HepG2 (cell line): ENCODE measurements around the gene GZF1. TPM values are rescaled to one million over a fixed set of nuclear protein-coding genes. Genes with fewer than 3 reads are reported as not detected.
A peak's percentile ranks its signal among the peaks of the same experiment; 100 is the strongest.

Experiments used
- ARHGAP35 ChIP-seq: sonication (generic); formaldehyde crosslinking; IDR thresholded peaks from 2 replicates; pipeline ENCODE4 v1.9.0; 2022; ENCODE audit warnings: mild to moderate bottlenecking, inconsistent platforms, moderate library complexity, missing genetic modification reagents, borderline replicate concordance
- CHD2 ChIP-seq: IDR thresholded peaks from 2 replicates; pipeline ENCODE4 v1.6.1; 2011; ENCODE audit warnings: low read depth, low read length, improper control_type of control experiment
- DNMT1 ChIP-seq: sonication (generic); formaldehyde crosslinking; IDR thresholded peaks from 2 replicates; pipeline ENCODE4 v1.5.1; 2020; ENCODE audit warnings: mild to moderate bottlenecking, missing genetic modification reagents
- HOXA9 ChIP-seq: sonication (generic); formaldehyde crosslinking; IDR thresholded peaks from 2 replicates; pipeline ENCODE4 v1.8.1; 2022; ENCODE audit warnings: missing genetic modification reagents, mild to moderate bottlenecking, moderate library complexity, borderline replicate concordance
- KDM4B ChIP-seq: sonication (generic); formaldehyde crosslinking; IDR thresholded peaks from 2 replicates; pipeline ENCODE4 v1.4.0; 2020; ENCODE audit warnings: missing genetic modification reagents
- KMT2A ChIP-seq: sonication (generic); formaldehyde crosslinking; IDR thresholded peaks from 2 replicates; pipeline ENCODE4 v1.4.0; 2020; ENCODE audit warnings: missing genetic modification reagents
- NCOA1 ChIP-seq: sonication (generic); formaldehyde crosslinking; IDR thresholded peaks from 2 replicates; pipeline ENCODE4 v1.9.0; 2021; ENCODE audit warnings: missing genetic modification reagents
- SAFB2 ChIP-seq: sonication (generic); formaldehyde crosslinking; IDR thresholded peaks from 2 replicates; pipeline ENCODE4 v1.5.1; 2020; ENCODE audit warnings: missing genetic modification reagents, low read depth, mild to moderate bottlenecking, borderline replicate concordance
- U2AF1 ChIP-seq: fragments of 200-400 bp; formaldehyde crosslinking; optimal IDR thresholded peaks from 2 replicates; pipeline ENCODE3; 2017; ENCODE audit warnings: mild to moderate bottlenecking, low read depth, low read length
- ZBTB21 ChIP-seq: sonication (generic); formaldehyde crosslinking; IDR thresholded peaks from 2 replicates; pipeline ENCODE4 v1.4.0; 2020; ENCODE audit warnings: missing genetic modification reagents
- ZNF530 ChIP-seq: sonication (generic); formaldehyde crosslinking; IDR thresholded peaks from 2 replicates; pipeline ENCODE4 v1.5.0; 2020; ENCODE audit warnings: low read depth, mild to moderate bottlenecking, missing genetic modification reagents
- ZNF550 ChIP-seq: sonication (generic); formaldehyde crosslinking; IDR thresholded peaks from 2 replicates; pipeline ENCODE4 v1.4.0; 2020; ENCODE audit warnings: mild to moderate bottlenecking, missing genetic modification reagents, borderline replicate concordance
- ZNF687 ChIP-seq: sonication (generic); formaldehyde crosslinking; IDR thresholded peaks from 2 replicates; pipeline ENCODE4 v1.5.1; 2020; ENCODE audit warnings: mild to moderate bottlenecking, missing genetic modification reagents, moderate library complexity
- ZNF775 ChIP-seq: sonication (generic); formaldehyde crosslinking; IDR thresholded peaks from 2 replicates; pipeline ENCODE4 v1.4.0; 2020; ENCODE audit warnings: missing genetic modification reagents, mild to moderate bottlenecking, moderate library complexity, borderline replicate concordance
- ZNF879 ChIP-seq: sonication (generic); formaldehyde crosslinking; IDR thresholded peaks from 2 replicates; pipeline ENCODE4 v1.8.1; 2023; ENCODE audit warnings: missing genetic modification reagents
- polyA plus RNA-seq, 8 experiments: library from polyadenylated mRNA; depleted of rRNA in 3 of 8; stranded (reverse) in 7 of 8; unstranded in 1 of 8; fragments of >200 nt; fragmentation: Illumina TruSeq in 4 of 8; extraction: Trizol in 4 of 8; gene quantifications; 2 replicates each; pipeline versions ENCODE4 v1.2.1 to v1.2.3, GENCODE V29; 2011 to 2016; ENCODE audit warnings: low read depth in 4 of 8, missing spikeins in 1 of 8, mixed read lengths in 1 of 8; ENCODE audit not compliant: insufficient read depth in 1 of 8
- total RNA-seq, 5 experiments: library from RNA; depleted of rRNA; stranded (reverse); fragments of >200 nt; fragmentation: Illumina TruSeq; extraction: Trizol; gene quantifications; 2 replicates each; pipeline ENCODE4 v1.2.3, GENCODE V29; 2016; ENCODE audit warnings: low read depth in 1 of 5
- TF ChIP-seq, protein P1 (sequence below): sonication (generic); formaldehyde crosslinking; IDR thresholded peaks from 2 replicates; pipeline ENCODE4 v1.5.0; 2020; ENCODE audit warnings: missing genetic modification reagents
- TF ChIP-seq, protein P2 (sequence below): sonication (generic); formaldehyde crosslinking; IDR thresholded peaks from 2 replicates; pipeline ENCODE4 v1.4.0; 2020; ENCODE audit warnings: mild to moderate bottlenecking, low read depth, missing genetic modification reagents

GZF1 gene
- total and polyA plus RNA-seq, 2 of the 13 experiments (the other 11 are each of a cell fraction or from before 2014, with no cell fraction given): 16.9 to 26.0 TPM

DNA sequence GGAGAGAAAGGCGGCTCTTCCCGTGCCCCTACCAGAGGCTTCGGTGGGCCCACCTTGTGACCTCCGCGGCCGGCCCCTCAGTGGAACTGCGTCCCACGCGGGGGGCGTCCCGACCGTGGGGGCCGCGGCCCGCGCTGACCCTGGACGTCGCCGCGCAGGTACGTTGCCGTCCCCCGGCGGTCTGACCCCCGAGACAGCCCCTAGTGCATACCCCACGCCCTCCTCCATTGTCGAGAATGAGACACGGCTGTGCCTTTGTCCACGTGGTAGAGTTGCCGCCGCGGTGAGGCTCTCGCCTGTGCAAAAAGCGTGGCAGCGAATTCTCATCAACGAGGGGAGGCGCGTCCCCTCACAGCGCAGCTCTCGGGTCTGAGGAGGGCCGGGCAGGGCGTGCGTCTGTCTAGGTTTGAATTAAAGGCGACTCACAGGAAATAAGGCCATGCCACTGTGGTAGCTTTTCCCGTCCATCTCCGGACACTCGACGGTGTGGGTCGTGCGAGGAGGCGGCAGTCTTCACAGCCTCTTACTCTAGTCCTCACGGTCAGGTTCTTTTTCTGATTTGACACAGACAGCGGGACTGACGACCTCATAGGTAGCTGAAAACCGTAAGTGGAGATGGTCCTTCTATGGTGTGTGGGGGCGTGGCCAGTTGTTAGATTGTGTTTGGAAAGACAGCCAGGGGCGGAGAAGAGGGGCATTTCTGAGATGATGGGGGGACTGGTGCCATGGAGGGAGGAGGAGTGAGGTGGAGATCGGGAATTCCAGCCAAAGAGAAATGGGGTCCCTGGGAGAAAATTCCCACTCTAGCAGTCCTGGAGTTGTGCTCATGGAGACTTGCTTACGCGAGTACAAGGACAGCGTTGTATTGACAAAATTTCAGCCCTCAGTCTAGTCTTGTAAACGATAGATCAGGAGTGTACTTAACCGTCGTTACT is 10.8 kb upstream of the GZF1 start (continued):
- TF ChIP-seq ZNF687 (CRISPR knock-in tag) (peak; percentile 78), ZBTB21 (peak; percentile 14; the same call in 1 of the 2 replicates), ZNF879 (CRISPR knock-in tag) (no peak), KDM4B (CRISPR knock-in tag) (no peak), ZNF775 (CRISPR knock-in tag) (no peak), NCOA1 (CRISPR knock-in tag) (0 out of 2 replicates have a peak, but pooled peaks have one; percentile 22), ARHGAP35 (CRISPR knock-in tag) (peak; percentile 88; the same call in 1 of the 2 replicates), SAFB2 (CRISPR knock-in tag) (no peak), CHD2 (peak; percentile 35; the same call in 1 of the 2 replicates), HOXA9 (CRISPR knock-in tag) (peak; percentile 96), ZNF530 (CRISPR knock-in tag) (0 out of 2 replicates have a peak, but pooled peaks have one; percentile 84), DNMT1 (CRISPR knock-in tag) (0 out of 2 replicates have a peak, but pooled peaks have one; percentile 14), KMT2A (CRISPR knock-in tag) (no peak; the same call in 1 of the 2 replicates), U2AF1 (peak; percentile 7), ZNF550 (CRISPR knock-in tag) (0 out of 2 replicates have a peak, but pooled peaks have one; percentile 29)
- TF ChIP-seq, protein P1, sequence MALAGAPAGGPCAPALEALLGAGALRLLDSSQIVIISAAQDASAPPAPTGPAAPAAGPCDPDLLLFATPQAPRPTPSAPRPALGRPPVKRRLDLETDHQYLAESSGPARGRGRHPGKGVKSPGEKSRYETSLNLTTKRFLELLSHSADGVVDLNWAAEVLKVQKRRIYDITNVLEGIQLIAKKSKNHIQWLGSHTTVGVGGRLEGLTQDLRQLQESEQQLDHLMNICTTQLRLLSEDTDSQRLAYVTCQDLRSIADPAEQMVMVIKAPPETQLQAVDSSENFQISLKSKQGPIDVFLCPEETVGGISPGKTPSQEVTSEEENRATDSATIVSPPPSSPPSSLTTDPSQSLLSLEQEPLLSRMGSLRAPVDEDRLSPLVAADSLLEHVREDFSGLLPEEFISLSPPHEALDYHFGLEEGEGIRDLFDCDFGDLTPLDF (CRISPR knock-in tag): peak; percentile 10; the same call in 1 of the 2 replicates
- TF ChIP-seq, protein P2, sequence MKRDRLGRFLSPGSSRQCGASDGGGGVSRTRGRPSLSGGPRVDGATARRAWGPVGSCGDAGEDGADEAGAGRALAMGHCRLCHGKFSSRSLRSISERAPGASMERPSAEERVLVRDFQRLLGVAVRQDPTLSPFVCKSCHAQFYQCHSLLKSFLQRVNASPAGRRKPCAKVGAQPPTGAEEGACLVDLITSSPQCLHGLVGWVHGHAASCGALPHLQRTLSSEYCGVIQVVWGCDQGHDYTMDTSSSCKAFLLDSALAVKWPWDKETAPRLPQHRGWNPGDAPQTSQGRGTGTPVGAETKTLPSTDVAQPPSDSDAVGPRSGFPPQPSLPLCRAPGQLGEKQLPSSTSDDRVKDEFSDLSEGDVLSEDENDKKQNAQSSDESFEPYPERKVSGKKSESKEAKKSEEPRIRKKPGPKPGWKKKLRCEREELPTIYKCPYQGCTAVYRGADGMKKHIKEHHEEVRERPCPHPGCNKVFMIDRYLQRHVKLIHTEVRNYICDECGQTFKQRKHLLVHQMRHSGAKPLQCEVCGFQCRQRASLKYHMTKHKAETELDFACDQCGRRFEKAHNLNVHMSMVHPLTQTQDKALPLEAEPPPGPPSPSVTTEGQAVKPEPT: peak; percentile 89; the same call in 1 of the 2 replicates
